K562 (cell line): Measurements from ENCODE around the gene NRN1L. TPM values are rescaled to one million over a fixed set of nuclear protein-coding genes. Genes with fewer than 3 reads are reported as not detected.

Experiments
- ATAC-seq: fragments of 200-7000 bp; cut with Tn5 transposase; 3 replicates; pipeline ENCODE4 v1.9.1; 2020; ENCODE audit warnings: moderate library complexity
- BruUV-seq: library from RNA; stranded (reverse); fragments of 400-500 nt; replicated peaks from 2 replicates; lab custom pipeline; 2021; lab: Mats Ljungman, UMichigan
- CTCF ChIA-PET: fragments of 300-600 bp; formaldehyde crosslinking; extraction: SDS; loops from one replicate; lab custom pipeline; 2021; ENCODE audit warnings: low intra/inter-chr PET ratio; lab: Yijun Ruan, JAX
- POLR2A ChIA-PET: fragments of 300-600, 350-650 bp; sonication (Branson Sonifier 250); formaldehyde crosslinking; extraction: SDS; loops from one replicate; lab custom pipeline; 2021; ENCODE audit warnings: antibody characterized with exemption, inconsistent platforms; lab: Yijun Ruan, JAX
- DNase-seq, 4 experiments: peaks; one replicate each; pipeline versions ENCODE4 v3.0.0 to v3.0.0-alpha.2; 2011 to 2018; ENCODE audit warnings: low spot score in 3 of 4, mixed read lengths in 3 of 4; ENCODE audit errors: extremely low read depth in 1 of 4
- FAIRE-seq: peaks from 2 replicates; lab custom pipeline; 2011; peaks lifted over from hg19 to GRCh38; lab: Jason Lieb, UNC
- H2AFZ ChIP-seq: 2 replicates; pipeline ENCODE4 v1.6.0; 2011; ENCODE audit warnings: low read depth, low read length, control low read depth, inconsistent platforms
- H3K27ac ChIP-seq: fragments of 200-600 bp; 3 replicates; pipeline ENCODE4 v1.8.0; 2011; ENCODE audit warnings: low read depth, mild to moderate bottlenecking, control low read depth, inconsistent platforms, low read length, moderate library complexity, mixed read lengths; ENCODE audit errors: extremely low read depth
- H3K27me3 ChIP-seq, 2 experiments: fragments of 300-600 bp in 1 of 2; 2 replicates in 1 of 2; 3 replicates in 1 of 2; pipeline versions ENCODE4 v1.6.0 to v1.8.0; 2011; ENCODE audit warnings: inconsistent platforms in 2 of 2, low read length in 2 of 2, mild to moderate bottlenecking in 1 of 2, mixed read lengths in 1 of 2, moderate library complexity in 1 of 2; ENCODE audit not compliant: control insufficient read depth in 2 of 2, insufficient read depth in 2 of 2
- H3K36me3 ChIP-seq: fragments of 300-600 bp; 3 replicates; pipeline ENCODE4 v1.8.0; 2011; ENCODE audit warnings: mild to moderate bottlenecking, low read length, inconsistent platforms; ENCODE audit not compliant: control insufficient read depth, insufficient read depth
- H3K4me1 ChIP-seq, 2 experiments: fragments of 200-600 bp in 1 of 2; replicated peaks in 1 of 2; 2 replicates in 1 of 2; 3 replicates in 1 of 2; pipeline versions ENCODE4 v1.5.1 to v1.8.0; 2011; ENCODE audit warnings: inconsistent platforms in 2 of 2, low read length in 2 of 2, mild to moderate bottlenecking in 1 of 2, mixed read lengths in 1 of 2, moderate library complexity in 1 of 2; ENCODE audit not compliant: control insufficient read depth in 2 of 2, insufficient read depth in 2 of 2
- H3K4me2 ChIP-seq: 2 replicates; pipeline ENCODE4 v1.6.1; 2011; ENCODE audit warnings: low read length, control low read depth, inconsistent platforms, mixed read lengths; ENCODE audit not compliant: insufficient read depth
- H3K4me3 ChIP-seq: fragments of 200-600 bp; sonication (generic), shearing (Covaris generic); 2 replicates; pipeline ENCODE4 v1.5.1; 2016; ENCODE audit warnings: control low read depth, inconsistent platforms
- H3K79me2 ChIP-seq: fragments of 200-600 bp; 3 replicates; pipeline ENCODE4 v1.8.0; 2011; ENCODE audit warnings: low read length, inconsistent platforms; ENCODE audit not compliant: control insufficient read depth, insufficient read depth
- H3K9ac ChIP-seq, 2 experiments: 2 replicates each; pipeline versions ENCODE4 v1.6.0 to v1.6.1; 2011; ENCODE audit warnings: low read depth in 2 of 2, low read length in 2 of 2, control low read depth in 1 of 2, inconsistent platforms in 1 of 2, mild to moderate bottlenecking in 1 of 2, mixed read lengths in 1 of 2; ENCODE audit not compliant: insufficient read depth in 1 of 2
- H3K9me1 ChIP-seq: one replicate; pipeline ENCODE4 v1.6.0; 2011; ENCODE audit warnings: inconsistent platforms, mild to moderate bottlenecking, low read length, moderate library complexity; ENCODE audit not compliant: control insufficient read depth, insufficient read depth
- H3K9me3 ChIP-seq: replicated peaks from 2 replicates; pipeline ENCODE4 v1.5.1; 2011; ENCODE audit warnings: low read depth, low read length, inconsistent platforms; ENCODE audit not compliant: control insufficient read depth, insufficient read depth
- H4K20me1 ChIP-seq: replicated peaks from 2 replicates; pipeline ENCODE4 v1.6.1; 2011; ENCODE audit warnings: low read length, inconsistent platforms, mixed read lengths; ENCODE audit not compliant: control insufficient read depth, insufficient read depth
- EGR1 ChIP-seq: fragments of 450-650 bp; conservative IDR thresholded peaks from 2 replicates; pipeline ENCODE4 v1.6.1; 2017; ENCODE audit warnings: mild to moderate bottlenecking
- FOS ChIP-seq: IDR thresholded peaks from 3 replicates; pipeline ENCODE4 v1.6.1; 2011; ENCODE audit not compliant: insufficient read length; ENCODE audit errors: extremely low read depth
- FOXM1 ChIP-seq, 2 experiments: fragments of 450-650 bp in 1 of 2; sonication (generic) in 1 of 2; formaldehyde crosslinking in 1 of 2; IDR thresholded peaks; 2 replicates each; pipeline versions ENCODE4 v1.6.1 to v1.9.0; 2017 to 2022; ENCODE audit warnings: low read depth in 2 of 2, mild to moderate bottlenecking in 2 of 2, missing genetic modification reagents in 1 of 2, moderate library complexity in 1 of 2
- HEY1 ChIP-seq: fragments of 250-450 bp; sonication (Bioruptor Pico); IDR thresholded peaks from 2 replicates; pipeline ENCODE4 v1.5.0; 2020; ENCODE audit warnings: mild to moderate bottlenecking, moderate library complexity, borderline replicate concordance
- JUN ChIP-seq, 2 experiments: sonication (generic) in 1 of 2; formaldehyde crosslinking in 1 of 2; IDR thresholded peaks; 2 replicates each; pipeline versions ENCODE4 v1.6.1 to v1.8.0; 2012 to 2022; ENCODE audit warnings: borderline replicate concordance in 2 of 2, mild to moderate bottlenecking in 2 of 2, improper control_type of control experiment in 1 of 2, low read depth in 1 of 2, low read length in 1 of 2, missing genetic modification reagents in 1 of 2
- SP2 ChIP-seq: IDR thresholded peaks from 2 replicates; pipeline ENCODE4 v1.6.1; 2011; ENCODE audit warnings: mild to moderate bottlenecking, low read depth, low read length, moderate library complexity; ENCODE audit not compliant: poor library complexity, severe bottlenecking; ENCODE audit errors: extremely low read depth
- ZNF699 ChIP-seq: fragments of 250-450 bp; sonication (Bioruptor Pico); IDR thresholded peaks from 2 replicates; pipeline ENCODE4 v1.8.0; 2021; ENCODE audit warnings: mild to moderate bottlenecking, moderate library complexity; ENCODE audit not compliant: insufficient replicate concordance
- WGBS: fragments of 100-300 bp; shearing (Covaris generic); methylation state at CpG from one replicate; pipeline ENCODE4 v1.1.6; 2016; ENCODE audit warnings: low coverage, mixed read lengths; ENCODE audit not compliant: insufficient coverage; ENCODE audit errors: missing lambda C conversion rate; 5-methylcytosine and 5-hydroxymethylcytosine counted together
- in situ Hi-C: fragments of 300-500 bp; cut with MboI; formaldehyde crosslinking; loops from 4 replicates; pipeline ENCODE4 v1.15.0; 2018; ENCODE audit warnings: inconsistent platforms, mixed read lengths
- intact Hi-C: fragments of 100-400 bp; cut with micrococcal nuclease; formaldehyde crosslinking; loops from 2 replicates; pipeline ENCODE4 v1.14.2; 2022
- polyA plus RNA-seq, 8 experiments: library from polyadenylated mRNA; depleted of rRNA in 4 of 8; stranded (reverse) in 5 of 8; unstranded in 3 of 8; fragments of >200 nt; fragmentation: Nextera tagmentation in 2 of 8; fragmentation: Illumina TruSeq in 1 of 8; extraction: Ambion mirVana in 2 of 8; extraction: Trizol in 1 of 8; gene quantifications; 2 replicates each; pipeline versions ENCODE4 v1.2.1 to v1.2.3, GENCODE V29; 2011 to 2014; ENCODE audit warnings: inconsistent platforms in 1 of 8, missing spikeins in 1 of 8
- total RNA-seq, 7 experiments: library from RNA; depleted of rRNA in 6 of 7; stranded (reverse); fragments of >200 nt in 6 of 7; fragmentation: Illumina TruSeq in 2 of 7; extraction: Trizol in 2 of 7; gene quantifications; 2 replicates each; pipeline versions ENCODE4 v1.2.1 to v1.2.3, GENCODE V29; 2011 to 2021; ENCODE audit warnings: low replicate concordance in 1 of 7
- TF ChIP-seq, protein P1 (sequence below): sonication (generic); formaldehyde crosslinking; IDR thresholded peaks from 2 replicates; pipeline ENCODE4 v1.8.0; 2022; ENCODE audit warnings: missing genetic modification reagents, mild to moderate bottlenecking, moderate library complexity, borderline replicate concordance
- TF ChIP-seq, protein P2 (sequence below): fragments of 450-650 bp; IDR thresholded peaks from 2 replicates; pipeline ENCODE4 v1.6.1; 2018; ENCODE audit warnings: mild to moderate bottlenecking, low read depth; ENCODE audit not compliant: partially characterized antibody
- TF ChIP-seq, protein P3 (sequence below): fragments of 250-450 bp; sonication (Bioruptor Pico); IDR thresholded peaks from 2 replicates; pipeline ENCODE4 v1.8.0; 2022; ENCODE audit warnings: moderate library complexity, mild to moderate bottlenecking, inconsistent platforms
- TF ChIP-seq, protein P4 (sequence below): fragments of 450-650 bp; IDR thresholded peaks from 2 replicates; pipeline ENCODE4 v1.6.1; 2017; ENCODE audit warnings: antibody characterized with exemption, mild to moderate bottlenecking

The NRN1L gene
- total and polyA plus RNA-seq, 9 of the 15 experiments (the other 6 are each of a cell fraction or from before 2014, with no cell fraction given) = 0.22 to 0.86 (median 0.61) TPM; not detected in 5

DNA sequence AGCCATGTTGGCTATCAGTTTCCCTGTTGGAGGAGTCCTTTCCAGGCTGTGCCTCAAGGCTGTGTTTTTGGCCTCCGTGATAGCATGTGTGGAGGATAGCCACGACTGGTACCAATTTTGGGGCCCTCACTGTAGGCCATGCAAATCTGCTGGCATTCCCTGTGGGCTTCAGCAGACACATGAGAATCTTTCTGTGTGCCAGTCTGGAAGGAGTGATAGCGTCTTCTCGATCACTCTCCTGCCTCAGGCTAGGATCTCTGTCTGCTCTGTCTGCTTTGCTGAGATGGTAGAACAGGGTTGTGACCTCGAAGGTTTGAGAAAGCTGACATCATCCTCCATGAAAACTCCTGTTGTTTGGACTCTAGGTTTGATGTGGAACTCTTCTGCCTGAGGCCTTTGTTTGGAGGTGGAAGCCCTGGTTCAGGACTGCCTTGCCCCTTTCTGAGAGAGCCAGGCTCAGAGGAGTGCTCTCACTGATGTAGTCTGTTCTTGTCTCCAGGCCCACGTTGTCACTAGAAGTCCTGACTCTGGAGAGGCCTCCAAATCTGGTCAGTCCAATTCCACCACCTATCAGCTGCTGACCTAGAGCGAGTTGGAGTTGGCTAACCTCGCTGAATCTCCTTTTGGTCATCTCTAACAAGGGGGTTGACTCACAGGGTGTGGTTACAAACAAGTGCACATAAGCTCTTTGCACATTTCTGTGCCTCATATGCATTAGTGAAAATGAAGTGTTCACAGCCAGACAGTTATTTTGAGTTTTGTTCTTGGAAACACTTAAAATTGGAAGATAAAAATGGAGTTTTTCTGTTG, 23.9 kb upstream of the NRN1L start:
- 56% methylated on average over 8 of the region's 8 CpGs for WGBS
- Histone ChIP-seq H3K27ac (peak overlapping the region; percentile 23; the same call in 1 of the 3 replicates), H3K9me1 (peaks cover 6% of the 10 kb centered on the region), H3K4me2 (no peak overlapping the region), H3K36me3 (peaks cover 62% of the 10 kb centered on the region), H3K9ac (peak overlapping the region in 1 of 2 experiments; percentile 62; a peak in 1 of 4 replicates), H2AFZ (no peak overlapping the region), H4K20me1 (peaks cover 43% of the 10 kb centered on the region), H3K4me1 (peaks cover 19 to 29% of the 10 kb centered on the region in 2 experiments), H3K27me3 (no peaks in the 10 kb centered on the region), H3K4me3 (no peak overlapping the region), H3K79me2 (peaks cover 85% of the 10 kb centered on the region), H3K9me3 (no peaks in the 10 kb centered on the region)
- ATAC-seq (peak; percentile 10; the same call in 1 of the 3 replicates), DNase-seq (peak in 1 of 4 experiments; percentile 41), FAIRE-seq (peak; percentile 19)
- ChIA-PET POLR2A (interaction anchor here (0.7 to 1.5 kb wide), 2 partner anchors 11 to 15 kb away, joined by 3 to 5 read pairs; no protein-coding TSS in a partner anchor), CTCF (no interaction called here)
- intact Hi-C loops = no loop called here
- BruUV-seq = no TSS peak
- in situ Hi-C loops = no loop called here
- TF ChIP-seq EGR1 = no peak
- TF ChIP-seq, protein P1, sequence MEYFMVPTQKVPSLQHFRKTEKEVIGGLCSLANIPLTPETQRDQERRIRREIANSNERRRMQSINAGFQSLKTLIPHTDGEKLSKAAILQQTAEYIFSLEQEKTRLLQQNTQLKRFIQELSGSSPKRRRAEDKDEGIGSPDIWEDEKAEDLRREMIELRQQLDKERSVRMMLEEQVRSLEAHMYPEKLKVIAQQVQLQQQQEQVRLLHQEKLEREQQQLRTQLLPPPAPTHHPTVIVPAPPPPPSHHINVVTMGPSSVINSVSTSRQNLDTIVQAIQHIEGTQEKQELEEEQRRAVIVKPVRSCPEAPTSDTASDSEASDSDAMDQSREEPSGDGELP (CRISPR knock-in tag) = peak; percentile 28
- TF ChIP-seq, protein P2, sequence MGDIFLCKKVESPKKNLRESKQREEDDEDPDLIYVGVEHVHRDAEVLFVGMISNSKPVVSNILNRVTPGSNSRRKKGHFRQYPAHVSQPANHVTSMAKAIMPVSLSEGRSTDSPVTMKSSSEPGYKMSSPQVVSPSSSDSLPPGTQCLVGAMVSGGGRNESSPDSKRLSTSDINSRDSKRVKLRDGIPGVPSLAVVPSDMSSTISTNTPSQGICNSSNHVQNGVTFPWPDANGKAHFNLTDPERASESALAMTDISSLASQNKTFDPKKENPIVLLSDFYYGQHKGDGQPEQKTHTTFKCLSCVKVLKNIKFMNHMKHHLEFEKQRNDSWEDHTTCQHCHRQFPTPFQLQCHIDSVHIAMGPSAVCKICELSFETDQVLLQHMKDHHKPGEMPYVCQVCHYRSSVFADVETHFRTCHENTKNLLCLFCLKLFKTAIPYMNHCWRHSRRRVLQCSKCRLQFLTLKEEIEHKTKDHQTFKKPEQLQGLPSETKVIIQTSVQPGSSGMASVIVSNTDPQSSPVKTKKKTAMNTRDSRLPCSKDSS = no peak
- TF ChIP-seq FOXM1 (IDR thresholded peaks at IDR 0.05; ENCODE audit: low read depth) = no peak
- no peak for TF ChIP-seq FOXM1 (CRISPR knock-in tag; IDR thresholded peaks at IDR 0.05; ENCODE audit: low read depth)
- TF ChIP-seq FOS = no peak
- no peak for TF ChIP-seq ZNF699 (CRISPR knock-in tag)
- no peak for TF ChIP-seq SP2
- TF ChIP-seq, protein P3, sequence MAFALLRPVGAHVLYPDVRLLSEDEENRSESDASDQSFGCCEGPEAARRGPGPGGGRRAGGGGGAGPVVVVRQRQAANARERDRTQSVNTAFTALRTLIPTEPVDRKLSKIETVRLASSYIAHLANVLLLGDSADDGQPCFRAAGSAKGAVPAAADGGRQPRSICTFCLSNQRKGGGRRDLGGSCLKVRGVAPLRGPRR (CRISPR knock-in tag) = no peak
- TF ChIP-seq, protein P4, sequence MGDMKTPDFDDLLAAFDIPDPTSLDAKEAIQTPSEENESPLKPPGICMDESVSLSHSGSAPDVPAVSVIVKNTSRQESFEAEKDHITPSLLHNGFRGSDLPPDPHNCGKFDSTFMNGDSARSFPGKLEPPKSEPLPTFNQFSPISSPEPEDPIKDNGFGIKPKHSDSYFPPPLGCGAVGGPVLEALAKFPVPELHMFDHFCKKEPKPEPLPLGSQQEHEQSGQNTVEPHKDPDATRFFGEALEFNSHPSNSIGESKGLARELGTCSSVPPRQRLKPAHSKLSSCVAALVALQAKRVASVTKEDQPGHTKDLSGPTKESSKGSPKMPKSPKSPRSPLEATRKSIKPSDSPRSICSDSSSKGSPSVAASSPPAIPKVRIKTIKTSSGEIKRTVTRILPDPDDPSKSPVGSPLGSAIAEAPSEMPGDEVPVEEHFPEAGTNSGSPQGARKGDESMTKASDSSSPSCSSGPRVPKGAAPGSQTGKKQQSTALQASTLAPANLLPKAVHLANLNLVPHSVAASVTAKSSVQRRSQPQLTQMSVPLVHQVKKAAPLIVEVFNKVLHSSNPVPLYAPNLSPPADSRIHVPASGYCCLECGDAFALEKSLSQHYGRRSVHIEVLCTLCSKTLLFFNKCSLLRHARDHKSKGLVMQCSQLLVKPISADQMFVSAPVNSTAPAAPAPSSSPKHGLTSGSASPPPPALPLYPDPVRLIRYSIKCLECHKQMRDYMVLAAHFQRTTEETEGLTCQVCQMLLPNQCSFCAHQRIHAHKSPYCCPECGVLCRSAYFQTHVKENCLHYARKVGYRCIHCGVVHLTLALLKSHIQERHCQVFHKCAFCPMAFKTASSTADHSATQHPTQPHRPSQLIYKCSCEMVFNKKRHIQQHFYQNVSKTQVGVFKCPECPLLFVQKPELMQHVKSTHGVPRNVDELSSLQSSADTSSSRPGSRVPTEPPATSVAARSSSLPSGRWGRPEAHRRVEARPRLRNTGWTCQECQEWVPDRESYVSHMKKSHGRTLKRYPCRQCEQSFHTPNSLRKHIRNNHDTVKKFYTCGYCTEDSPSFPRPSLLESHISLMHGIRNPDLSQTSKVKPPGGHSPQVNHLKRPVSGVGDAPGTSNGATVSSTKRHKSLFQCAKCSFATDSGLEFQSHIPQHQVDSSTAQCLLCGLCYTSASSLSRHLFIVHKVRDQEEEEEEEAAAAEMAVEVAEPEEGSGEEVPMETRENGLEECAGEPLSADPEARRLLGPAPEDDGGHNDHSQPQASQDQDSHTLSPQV = no peak
- TF ChIP-seq JUN (IDR thresholded peaks at IDR 0.05; ENCODE audit: borderline replicate concordance, low read depth, low read length) = no peak
- TF ChIP-seq JUN (CRISPR knock-in tag; IDR thresholded peaks at IDR 0.05; ENCODE audit: borderline replicate concordance) = 0 out of 2 replicates have a peak, but pooled peaks have one; percentile 37
- TF ChIP-seq HEY1 = no peak
